Gastroesophageal sphincter (tissue), 4 donors: ENCODE data around the gene SNRPB. TPM values are rescaled to one million over a fixed set of nuclear protein-coding genes. Genes with fewer than 3 reads are reported as not detected.

Source experiments
- ATAC-seq: fragments of 150-250 bp; one replicate; pipeline ENCODE4 v1.9.1; 2016; ENCODE audit warnings: mild to moderate bottlenecking, moderate library complexity
- H3K27ac ChIP-seq, 4 donors: fragments of 200-600 bp; sonication (generic) in 3 of 4; 1 replicate in 3 of 4; 2 replicates in 1 of 4; pipeline ENCODE4 v1.5.1; 2016 to 2019
- H3K27me3 ChIP-seq: fragments of 200-600 bp; sonication (generic); one replicate; pipeline ENCODE4 v1.5.1; 2019
- H3K36me3 ChIP-seq, 2 donors: fragments of 200-600 bp; sonication (generic); one replicate each; pipeline ENCODE4 v1.5.1; 2019; ENCODE audit warnings: control low read depth in 1 of 2
- H3K4me1 ChIP-seq, 3 donors: fragments of 200-600 bp; sonication (generic); 1 replicate in 2 of 3; 2 replicates in 1 of 3; pipeline ENCODE4 v1.5.1; 2016 to 2019; ENCODE audit warnings: control low read depth in 2 of 3
- H3K4me3 ChIP-seq, 2 donors: fragments of 200-600 bp; sonication (generic); one replicate each; pipeline ENCODE4 v1.5.1; 2019; ENCODE audit warnings: mild to moderate bottlenecking in 1 of 2, moderate library complexity in 1 of 2
- H3K9me3 ChIP-seq, 3 donors: fragments of 200-600 bp; sonication (generic); one replicate each; pipeline ENCODE4 v1.5.1; 2017 to 2019; ENCODE audit warnings: control low read depth in 2 of 3
- CTCF ChIP-seq, 4 experiments: fragments of 200-600 bp in 2 of 4; fragments of 450-650 bp in 2 of 4; sonication (generic) in 1 of 4; IDR thresholded peaks; one replicate each; pipeline ENCODE4 v1.5.1; 2017 to 2019; ENCODE audit warnings: antibody characterized with exemption in 4 of 4, mild to moderate bottlenecking in 2 of 4, moderate library complexity in 2 of 4
- EP300 ChIP-seq: sonication (generic); formaldehyde crosslinking; IDR thresholded peaks from one replicate; pipeline ENCODE4 v1.6.1; 2017; ENCODE audit warnings: antibody characterized with exemption, mild to moderate bottlenecking
- POLR2A ChIP-seq, 2 donors: fragments of 450-650 bp; IDR thresholded peaks; one replicate each; pipeline ENCODE4 v1.6.1; 2017; ENCODE audit warnings: antibody characterized with exemption in 2 of 2, mild to moderate bottlenecking in 2 of 2, moderate library complexity in 1 of 2
- POLR2AphosphoS5 ChIP-seq: sonication (generic); formaldehyde crosslinking; IDR thresholded peaks from one replicate; pipeline ENCODE4 v1.6.1; 2017; ENCODE audit warnings: antibody characterized with exemption
- WGBS, 2 donors: methylation state at CpG; one replicate each; pipeline ENCODE4 v1.1.5; 2018; ENCODE audit warnings: low coverage in 1 of 2; 5-methylcytosine and 5-hydroxymethylcytosine counted together
- total RNA-seq, 4 donors: library from RNA; depleted of rRNA; stranded (reverse); fragments of >200 nt; gene quantifications; one replicate each; pipeline ENCODE4 v1.1.0, GENCODE V29; 2016

The SNRPB gene
- total RNA-seq, 4 donors from 2014 or later = 154 to 212 (median 204) TPM

GRCh38 chr20:2465100-2465499 is 5.5 kb downstream of the SNRPB start:
- Histone ChIP-seq H3K36me3 (peaks cover 34 to 79% of the 10 kb centered on the region in 2 donors), H3K9me3 (no peaks in the 10 kb centered on the region), H3K27me3 (no peaks in the 10 kb centered on the region), H3K4me1 (peaks cover 0 to 32% (median 14%) of the 10 kb centered on the region in 3 donors), H3K27ac (no peak overlapping the region), H3K4me3 (no peak overlapping the region)
- TF ChIP-seq POLR2A (IDR thresholded peaks at IDR 0.05) = no peak
- TF ChIP-seq POLR2AphosphoS5 = no peak
- no peak for TF ChIP-seq EP300
- TF ChIP-seq CTCF (IDR thresholded peaks at IDR 0.05) = no peak
- no peak for ATAC-seq
- 88 to 98% methylated on average over 3 to 4 of the region's 6 CpGs for WGBS, 2 donors

- Histone ChIP-seq H3K27me3 (no peaks in the 10 kb centered on the region), H3K36me3 (peaks cover 34 to 92% of the 10 kb centered on the region in 2 donors), H3K4me1 (peaks cover 0 to 22% (median 6%) of the 10 kb centered on the region in 3 donors), H3K9me3 (no peaks in the 10 kb centered on the region), H3K4me3 (no peak overlapping the region), H3K27ac (no peak overlapping the region)
- WGBS, 2 donors = 76 to 84% methylated on average over 3 to 9 of the region's 9 CpGs
- no peak for ATAC-seq
- no peak for TF ChIP-seq POLR2AphosphoS5
- no peak for TF ChIP-seq EP300
- TF ChIP-seq CTCF (IDR thresholded peaks at IDR 0.05) = no peak
- TF ChIP-seq POLR2A (IDR thresholded peaks at IDR 0.05) = no peak
These were observed 6.8 kb downstream of the SNRPB start for GRCh38 chr20:2463616-2464365.

GRCh38 chr20:2462484-2462883 is 8.1 kb downstream of the SNRPB start:
- TF ChIP-seq EP300 (no peak), POLR2A (IDR thresholded peaks at IDR 0.05) (no peak), POLR2AphosphoS5 (no peak), CTCF (IDR thresholded peaks at IDR 0.05) (no peak)
- Histone ChIP-seq H3K4me3 (no peak overlapping the region), H3K27me3 (no peaks in the 10 kb centered on the region), H3K9me3 (no peaks in the 10 kb centered on the region), H3K4me1 (peaks cover 0 to 9% (median 0%) of the 10 kb centered on the region in 3 donors), H3K36me3 (peaks cover 34 to 91% of the 10 kb centered on the region in 2 donors), H3K27ac (no peak overlapping the region)
- WGBS, 2 donors = no CpG with 5 or more reads among the region's 3 CpGs
- no peak for ATAC-seq

GRCh38 chr20:2460752-2461424 is 9.7 kb downstream of the SNRPB start:
- H3K36me3 ChIP-seq = peaks cover 34 to 75% of the 10 kb centered on the region in 2 donors

More at GRCh38 chr20:2460752-2461424, 9.7 kb downstream of the SNRPB start:
- H3K27ac ChIP-seq = no peak overlapping the region
- H3K4me1 ChIP-seq = no peaks in the 10 kb centered on the region
- ATAC-seq = no peak
- TF ChIP-seq POLR2A (IDR thresholded peaks at IDR 0.05) = no peak
- TF ChIP-seq CTCF (IDR thresholded peaks at IDR 0.05) = no peak
- TF ChIP-seq POLR2AphosphoS5 = no peak
- no peak for TF ChIP-seq EP300
- no peaks in the 10 kb centered on the region for H3K9me3 ChIP-seq
- no peaks in the 10 kb centered on the region for H3K27me3 ChIP-seq
- WGBS, 2 donors = 81 to 83% methylated on average over 4 of the region's 4 CpGs
- no peak overlapping the region for H3K4me3 ChIP-seq
